Psoas muscle (tissue), 8 donors: ENCODE results near the gene LCN15. TPM values are rescaled to one million over a fixed set of nuclear protein-coding genes. Genes with fewer than 3 reads are reported as not detected.

ENCODE experiments used
- ATAC-seq, 4 donors: fragments of 200-7000 bp; cut with Tn5 transposase; one replicate each; pipeline ENCODE4 v1.9.1; 2020; ENCODE audit warnings: moderate library complexity in 3 of 4, mild to moderate bottlenecking in 2 of 4
- DNase-seq, 2 donors: peaks; one replicate each; pipeline ENCODE4 v3.0.0-alpha.2; 2020
- H3K27ac ChIP-seq: fragments of 200-600 bp; one replicate; pipeline ENCODE4 v1.8.0; 2022
- H3K27me3 ChIP-seq, 3 donors: fragments of 200-600 bp in 1 of 3; one replicate each; pipeline versions ENCODE4 v1.6.1 to v1.8.0; 2013 to 2022; ENCODE audit warnings: low read length in 2 of 3, mild to moderate bottlenecking in 2 of 3, moderate library complexity in 1 of 3; ENCODE audit not compliant: insufficient read depth in 3 of 3
- H3K36me3 ChIP-seq, 2 donors: fragments of 200-600 bp in 1 of 2; one replicate each; pipeline versions ENCODE4 v1.6.1 to v1.8.0; 2013 to 2022; ENCODE audit warnings: low read depth in 1 of 2, mild to moderate bottlenecking in 1 of 2, moderate library complexity in 1 of 2; ENCODE audit not compliant: insufficient read depth in 1 of 2
- H3K4me1 ChIP-seq: fragments of 200-600 bp; one replicate; pipeline ENCODE4 v1.8.0; 2022
- H3K4me3 ChIP-seq: fragments of 200-600 bp; one replicate; pipeline ENCODE4 v1.8.0; 2022; ENCODE audit warnings: mild to moderate bottlenecking
- H3K9me3 ChIP-seq: fragments of 200-600 bp; one replicate; pipeline ENCODE4 v1.8.0; 2022
- WGBS, 3 donors: extraction: QIAGEN DNeasy Blood & Tissue Kit; methylation state at CpG; one replicate each; pipeline versions ENCODE4 v1.1.6 to v1.1.7; 2013; 5-methylcytosine and 5-hydroxymethylcytosine counted together
- intact Hi-C, 2 donors: fragments of 100-400 bp; cut with DNase I; formaldehyde crosslinking; loops; one replicate each; pipeline versions ENCODE4 v1.11.0 to v1.14.2; 2022
- long read RNA-seq, 2 donors: library from polyadenylated mRNA; unstranded; transcript quantifications; one replicate each; pipeline ENCODE4 v2.0.0, GENCODE V29; 2021
- polyA plus RNA-seq, 3 donors: library from polyadenylated mRNA; stranded (reverse); fragments of 200-250 nt; gene quantifications; one replicate each; pipeline ENCODE4 v1.2.3, GENCODE V29; 2013
- total RNA-seq, 4 donors: library from RNA; stranded (reverse); fragmentation: NEBNext Ultra II Directional in 2 of 4; extraction: Animal tissue kit (Norgen Biotek cat#: 25700) in 2 of 4; gene quantifications; one replicate each; pipeline versions ENCODE4 v1.2.1 to v1.2.4, GENCODE V29; 2021 to 2023
- TF ChIP-seq, protein P1 (sequence below): fragments of 200-600 bp; IDR thresholded peaks from one replicate; pipeline ENCODE4 v1.8.0; 2022; ENCODE audit warnings: antibody characterized with exemption
- donor health status: healthy with polysubstance abuse.
- donor health status: DM: no; HTN: no; CAD: no; lungs with moderate emphysema.
- donor health status: Bipolar disorder and iron deficiency.
- donor health status: healthy.
- donor health status: DM: yes; HTN: yes; CAD: no.
- donor health status: DM: no; HTN: no; CAD: no.
- donor health status: DM: no; HTN: no; CAD: no.
- donor health status: DM: yes; HTN: yes; CAD: no.

Gene LCN15, protein sequence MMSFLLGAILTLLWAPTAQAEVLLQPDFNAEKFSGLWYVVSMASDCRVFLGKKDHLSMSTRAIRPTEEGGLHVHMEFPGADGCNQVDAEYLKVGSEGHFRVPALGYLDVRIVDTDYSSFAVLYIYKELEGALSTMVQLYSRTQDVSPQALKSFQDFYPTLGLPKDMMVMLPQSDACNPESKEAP
- total RNA-seq (under 1 TPM in 1 of 4 donors, not detected in 3; 0.22 TPM), polyA plus RNA-seq (1 to 10 TPM in 1 of 3 donors, under 1 TPM in 1, not detected in 1; 0.14 to 1.4 TPM)
- long read RNA-seq, donor 1: 0 reads
- long read RNA-seq, donor 2: 0 reads

DNA sequence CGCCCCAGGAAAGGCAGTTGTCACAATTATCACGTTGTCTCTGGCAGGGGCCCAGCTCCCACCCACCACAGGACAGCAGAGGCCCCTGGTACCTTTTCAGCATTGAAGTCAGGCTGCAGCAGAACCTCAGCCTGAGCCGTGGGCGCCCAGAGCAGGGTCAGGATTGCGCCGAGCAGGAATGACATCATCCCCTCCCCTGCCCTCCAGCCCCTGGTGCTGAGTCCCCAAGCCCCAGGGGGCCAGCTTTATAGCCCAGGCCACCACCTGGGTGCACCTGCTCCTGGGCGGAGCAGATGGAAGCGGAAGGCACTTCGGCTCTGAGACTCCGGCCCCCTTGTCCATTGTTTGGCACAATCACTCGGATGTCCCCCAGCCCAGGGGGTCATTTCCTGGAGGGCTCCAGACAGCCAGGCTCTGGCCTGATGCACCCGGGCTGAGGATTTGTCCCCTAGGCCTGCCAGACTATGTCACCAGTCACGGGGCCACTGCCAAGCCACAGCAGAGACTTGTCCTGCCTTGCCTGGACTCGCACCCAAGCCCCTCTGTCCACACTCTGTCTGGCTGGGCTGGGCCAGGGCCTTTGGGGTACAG, at the start of gene LCN15:
TSS of gene LCN15 (minus strand) at position 218 of the 591 bp plus-strand sequence. CDS start at position 188, 30 bp downstream.
- Histone ChIP-seq H3K4me3 (no peak within 1 kb of the TSS), H3K36me3 (no peaks in the 10 kb centered on the region), H3K27ac (no peak within 1 kb of the TSS), H3K9me3 (no peaks in the 10 kb centered on the region), H3K4me1 (no peaks in the 10 kb centered on the region), H3K27me3 (no peaks in the 10 kb centered on the region)
- WGBS, 3 donors: 60 to 64% (median 63%) methylated on average over 14 of the region's 14 CpGs
- DNase-seq: peak in 1 of 2 donors; percentile 36
- no peak for ATAC-seq
- TF ChIP-seq, protein P1, sequence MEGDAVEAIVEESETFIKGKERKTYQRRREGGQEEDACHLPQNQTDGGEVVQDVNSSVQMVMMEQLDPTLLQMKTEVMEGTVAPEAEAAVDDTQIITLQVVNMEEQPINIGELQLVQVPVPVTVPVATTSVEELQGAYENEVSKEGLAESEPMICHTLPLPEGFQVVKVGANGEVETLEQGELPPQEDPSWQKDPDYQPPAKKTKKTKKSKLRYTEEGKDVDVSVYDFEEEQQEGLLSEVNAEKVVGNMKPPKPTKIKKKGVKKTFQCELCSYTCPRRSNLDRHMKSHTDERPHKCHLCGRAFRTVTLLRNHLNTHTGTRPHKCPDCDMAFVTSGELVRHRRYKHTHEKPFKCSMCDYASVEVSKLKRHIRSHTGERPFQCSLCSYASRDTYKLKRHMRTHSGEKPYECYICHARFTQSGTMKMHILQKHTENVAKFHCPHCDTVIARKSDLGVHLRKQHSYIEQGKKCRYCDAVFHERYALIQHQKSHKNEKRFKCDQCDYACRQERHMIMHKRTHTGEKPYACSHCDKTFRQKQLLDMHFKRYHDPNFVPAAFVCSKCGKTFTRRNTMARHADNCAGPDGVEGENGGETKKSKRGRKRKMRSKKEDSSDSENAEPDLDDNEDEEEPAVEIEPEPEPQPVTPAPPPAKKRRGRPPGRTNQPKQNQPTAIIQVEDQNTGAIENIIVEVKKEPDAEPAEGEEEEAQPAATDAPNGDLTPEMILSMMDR: no peak
- intact Hi-C loops: no loop called here

DNA sequence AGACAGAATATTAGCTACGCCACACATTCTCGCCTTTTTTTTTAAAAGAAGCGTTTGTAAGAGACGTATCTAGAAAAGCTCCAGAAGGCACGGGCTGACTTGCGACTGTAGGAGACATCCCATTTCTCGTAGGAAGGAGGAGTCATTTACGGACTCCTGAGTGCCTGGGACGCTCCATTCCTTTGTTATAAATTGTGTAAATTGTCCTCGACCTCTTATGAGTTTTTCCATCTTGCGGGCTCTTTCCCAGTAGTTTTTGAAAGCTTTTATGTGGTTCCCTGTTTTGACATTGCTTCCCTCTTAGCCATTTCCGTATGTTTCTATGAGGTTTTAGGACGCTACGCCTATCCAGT, 44.5 kb upstream of the LCN15 start:
- TF ChIP-seq, protein P1: no peak
- peaks cover 36% of the 10 kb centered on the region for H3K4me1 ChIP-seq
- intact Hi-C loops: no loop called here
- ATAC-seq (no peak), DNase-seq (no peak)
- no peaks in the 10 kb centered on the region for H3K9me3 ChIP-seq
- peaks cover 0 to 22% of the 10 kb centered on the region in 2 donors for H3K36me3 ChIP-seq
- H3K4me3 ChIP-seq: peak overlapping the region; percentile 94
- no peak overlapping the region for H3K27ac ChIP-seq
- 8 to 12% (median 8%) methylated on average over 14 of the region's 14 CpGs for WGBS, 3 donors
- H3K27me3 ChIP-seq: no peaks in the 10 kb centered on the region

DNA sequence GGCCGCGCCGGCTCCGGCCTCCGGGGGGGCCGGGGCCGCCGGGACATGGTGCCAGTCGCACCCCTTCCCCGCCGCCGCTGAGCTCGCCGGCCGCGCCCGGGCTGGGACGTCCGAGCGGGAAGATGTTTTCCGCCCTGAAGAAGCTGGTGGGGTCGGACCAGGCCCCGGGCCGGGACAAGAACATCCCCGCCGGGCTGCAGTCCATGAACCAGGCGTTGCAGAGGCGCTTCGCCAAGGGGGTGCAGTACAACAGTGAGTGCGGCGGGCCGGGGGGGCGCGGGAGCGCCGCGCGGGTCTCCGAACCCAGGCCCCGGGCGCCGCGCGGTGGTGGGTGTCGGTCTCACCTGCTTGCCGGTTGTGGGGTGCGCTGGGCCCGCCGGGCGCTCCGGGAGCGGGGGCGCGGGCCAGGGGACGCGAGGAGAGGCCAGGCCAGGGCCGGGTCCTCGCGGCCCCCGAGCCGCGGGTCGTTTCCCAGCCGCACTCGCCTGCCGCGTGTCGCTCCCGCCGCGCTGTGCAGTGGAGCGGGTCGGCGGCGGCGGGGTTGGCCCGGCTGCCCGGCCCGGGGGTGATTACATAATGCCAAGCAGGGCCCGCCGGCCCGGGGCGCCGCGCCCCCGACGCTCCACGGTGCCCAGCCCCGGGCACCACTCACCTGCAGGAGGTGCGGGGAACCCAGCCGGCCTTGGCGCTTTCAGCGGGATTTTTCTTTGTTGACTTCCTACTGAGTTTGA, 43.9 kb upstream of the LCN15 start:
- no peaks in the 10 kb centered on the region for H3K27me3 ChIP-seq
- ATAC-seq (peak; percentile 17 to 39 (median 28)), DNase-seq (peak in 1 of 2 donors; percentile 68)
- H3K27ac ChIP-seq: peak overlapping the region; percentile 87
- peaks cover 36% of the 10 kb centered on the region for H3K4me1 ChIP-seq
- H3K36me3 ChIP-seq: peaks cover 0 to 20% of the 10 kb centered on the region in 2 donors
- intact Hi-C loops: no loop called here
- TF ChIP-seq, protein P1: no peak
- 0 to 1% (median 0%) methylated on average over 55 to 93 of the region's 93 CpGs for WGBS, 3 donors
- H3K4me3 ChIP-seq: peak overlapping the region; percentile 94
- H3K9me3 ChIP-seq: no peaks in the 10 kb centered on the region

DNA sequence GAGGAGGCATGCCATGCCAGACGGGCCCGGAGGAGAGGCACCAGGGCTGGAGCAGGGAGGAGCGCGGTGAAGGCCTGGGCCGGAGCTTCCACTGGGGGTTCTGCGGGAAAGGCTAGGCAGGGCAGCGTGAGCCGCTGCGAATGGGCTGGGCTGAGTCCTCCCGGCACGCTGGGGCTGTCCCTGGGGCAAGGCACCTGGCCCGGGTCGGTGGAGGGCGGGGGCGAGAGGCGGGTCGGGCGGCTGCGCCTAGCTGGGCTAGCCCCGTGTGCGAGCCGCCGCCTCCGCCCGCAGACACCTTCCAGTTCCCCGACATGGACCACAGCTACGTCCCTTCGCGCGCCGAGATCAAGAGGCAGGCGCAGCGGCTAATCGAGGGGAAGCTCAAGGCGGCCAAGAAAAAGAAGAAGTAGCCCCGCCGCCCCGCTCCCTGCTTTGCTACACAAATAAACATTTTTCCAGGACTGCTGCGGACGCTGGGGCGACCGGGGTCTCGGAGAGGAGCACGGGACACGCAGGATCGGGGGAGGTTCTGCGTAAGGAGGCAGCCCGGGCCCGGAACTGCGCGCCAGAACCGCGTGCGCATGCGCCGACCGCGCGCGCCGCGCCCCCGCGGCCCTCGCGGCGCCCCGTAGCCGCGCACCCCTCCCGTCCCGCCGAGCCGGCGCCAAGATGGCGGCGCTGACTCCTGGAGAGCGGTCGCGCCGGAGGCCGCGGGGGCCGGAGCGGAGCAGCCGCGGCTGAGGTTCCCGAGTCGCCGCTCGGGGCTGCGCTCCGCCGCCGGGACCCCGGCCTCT, 43.2 kb upstream of the LCN15 start, which contains the start of gene RABL6:
TSS of gene RABL6 (plus strand) at position 668 of the 794 bp plus-strand sequence. CDS start 249 bp downstream, outside the sequence.
- Histone ChIP-seq H3K27me3 (no peaks in the 10 kb centered on the region), H3K4me3 (peak within 1 kb of the TSS; percentile 94), H3K27ac (peak within 1 kb of the TSS; percentile 87), H3K4me1 (peaks cover 36% of the 10 kb centered on the region), H3K9me3 (no peaks in the 10 kb centered on the region), H3K36me3 (peaks cover 0 to 12% of the 10 kb centered on the region in 2 donors)
- TF ChIP-seq, protein P1: no peak
- 1 to 2% (median 1%) methylated on average over 52 to 96 of the region's 96 CpGs for WGBS, 3 donors
- DNase-seq (peak; percentile 81 to 90), ATAC-seq (peak; percentile 89 to 95 (median 92))
- intact Hi-C loops: loop anchor here in 1 of 2 donors (1.0 kb wide), 1 partner anchor 16 kb away; the partner anchor contains the start of gene TMEM141
